Neural cell (in vitro differentiated cells): ENCODE measurements around the gene TPD52L3.
A peak's percentile ranks its signal among the peaks of the same experiment; 100 is the strongest.

ENCODE experiments used
- CTCF ChIP-seq: fragments of 450-650 bp; IDR thresholded peaks from 2 replicates; pipeline ENCODE4 v1.5.1; 2014; ENCODE audit warnings: antibody characterized with exemption, mild to moderate bottlenecking, moderate library complexity; ENCODE audit not compliant: poor library complexity, severe bottlenecking
- EZH2 ChIP-seq: fragments of 200-600, 300-800 bp; shearing (Covaris generic), sonication (generic); IDR thresholded peaks from 2 replicates; pipeline ENCODE4 v1.6.1; 2014; ENCODE audit warnings: antibody characterized with exemption, low read length, borderline replicate concordance, mild to moderate bottlenecking; ENCODE audit not compliant: insufficient read depth, poor library complexity, severe bottlenecking
- POLR2AphosphoS5 ChIP-seq: IDR thresholded peaks from 2 replicates; pipeline ENCODE4 v1.6.1; 2012
- TAF1 ChIP-seq: IDR thresholded peaks from 2 replicates; pipeline ENCODE4 v1.6.1; 2012; ENCODE audit warnings: low read depth

DNA sequence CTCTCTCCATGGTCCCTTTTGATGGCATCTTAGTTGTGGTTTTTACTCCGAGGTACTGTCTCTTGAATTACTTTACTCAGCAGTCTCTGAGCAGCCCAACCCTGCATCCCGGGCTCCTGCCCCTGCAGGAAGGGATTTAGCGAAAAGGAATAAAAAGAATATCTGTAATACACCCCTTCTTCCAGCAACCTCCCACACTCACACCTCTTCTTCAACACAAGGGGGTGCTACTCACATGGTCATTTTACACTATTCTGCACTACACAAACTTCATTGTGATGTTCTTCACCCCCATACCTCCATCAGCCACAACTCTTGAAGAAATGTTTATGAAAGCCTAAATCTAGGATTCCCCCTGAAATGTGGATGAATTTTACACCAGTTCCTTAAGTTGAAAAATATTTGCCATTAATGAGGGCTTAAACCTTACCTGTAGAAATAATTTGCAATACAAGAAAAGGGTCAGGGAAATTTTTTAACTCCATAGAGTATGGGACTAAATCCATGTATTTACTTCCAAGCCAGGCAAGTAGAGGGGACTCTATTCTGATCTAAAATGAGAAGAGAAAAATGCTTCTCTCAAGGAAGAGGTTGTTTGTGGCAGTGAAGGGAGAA, 26.0 kb downstream of the TPD52L3 start:
- TF ChIP-seq TAF1 (no peak), CTCF (peak; percentile 69), POLR2AphosphoS5 (no peak), EZH2 (no peak)
